ENCODE results near the gene EPHA6. TPM values are rescaled to one million over a fixed set of nuclear protein-coding genes. Genes with fewer than 3 reads are reported as not detected.

EPHA6 gene
- total RNA-seq, 1 experiment from 2014 or later, result 3.6 TPM

- Histone ChIP-seq H3K4me1 (ENCODE audit: insufficient read depth, low read length) (no peaks in the 10 kb centered on the region), H2AFZ (ENCODE audit: low read length) (no peak overlapping the region), H3K79me2 (ENCODE audit: low read length) (no peaks in the 10 kb centered on the region), H3K27ac (ENCODE audit: low read length) (no peak overlapping the region), H3K4me2 (ENCODE audit: low read length) (no peak overlapping the region), H3K9me3 (ENCODE audit: low read length) (no peaks in the 10 kb centered on the region), H3K36me3 (ENCODE audit: low read depth, low read length) (no peaks in the 10 kb centered on the region), H3F3A (ENCODE audit: low read length, unreplicated experiment) (no peaks in the 10 kb centered on the region), H4K20me1 (ENCODE audit: low read length) (no peaks in the 10 kb centered on the region), H3K4me3 (ENCODE audit: low read length) (no peak overlapping the region), H3K9me2 (replicated peaks; ENCODE audit: low read length) (no peaks in the 10 kb centered on the region), H3K9ac (ENCODE audit: low read length) (no peak overlapping the region), H3K27me3 (ENCODE audit: low read length) (no peaks in the 10 kb centered on the region)
- DNase-seq (no peak), ATAC-seq (no peak)
- ChIA-PET POLR2A (ENCODE audit: unreplicated experiment) (no interaction called here), CTCF (no interaction called here)
- intact Hi-C loops (cut with micrococcal nuclease), result no loop called here
- TF ChIP-seq CTCF (conservative IDR thresholded peaks at IDR 0.05; ENCODE audit: low read depth, low read length) (no peak), EZH2phosphoT487 (IDR thresholded peaks at IDR 0.05; ENCODE audit: borderline replicate concordance, low read length) (no peak), EZH2 (IDR thresholded peaks at IDR 0.05; ENCODE audit: low read length, unreplicated experiment) (no peak)
- BruUV-seq (replicated peaks), result no TSS peak
These were observed 491.8 kb downstream of the EPHA6 start for GRCh38 chr3:97306226-97306625.

GRCh38 chr3:97338375-97338774 lies 524.0 kb downstream of the EPHA6 start:
- H4K20me1 ChIP-seq (ENCODE audit: low read length), result no peaks in the 10 kb centered on the region
- no peak overlapping the region for H3K9ac ChIP-seq (ENCODE audit: low read length)
- H3K27ac ChIP-seq (ENCODE audit: low read length), result no peak overlapping the region
- DNase-seq (no peak), ATAC-seq (peak; percentile 58)
- BruUV-seq (replicated peaks), result no TSS peak
- H3K27me3 ChIP-seq (ENCODE audit: low read length), result no peaks in the 10 kb centered on the region
- no peak overlapping the region for H3K4me3 ChIP-seq (ENCODE audit: low read length)
- no peaks in the 10 kb centered on the region for H3F3A ChIP-seq (ENCODE audit: low read length, unreplicated experiment)
- H3K9me2 ChIP-seq (replicated peaks; ENCODE audit: low read length), result no peaks in the 10 kb centered on the region
- H3K4me1 ChIP-seq (ENCODE audit: insufficient read depth, low read length), result no peaks in the 10 kb centered on the region
- H3K4me2 ChIP-seq (ENCODE audit: low read length), result no peak overlapping the region
- no peaks in the 10 kb centered on the region for H3K36me3 ChIP-seq (ENCODE audit: low read depth, low read length)
- no peaks in the 10 kb centered on the region for H3K9me3 ChIP-seq (ENCODE audit: low read length)
- H3K79me2 ChIP-seq (ENCODE audit: low read length), result no peaks in the 10 kb centered on the region
- no peak overlapping the region for H2AFZ ChIP-seq (ENCODE audit: low read length)
- intact Hi-C loops (cut with micrococcal nuclease), result no loop called here
- TF ChIP-seq EZH2 (IDR thresholded peaks at IDR 0.05; ENCODE audit: low read length, unreplicated experiment) (no peak), EZH2phosphoT487 (IDR thresholded peaks at IDR 0.05; ENCODE audit: borderline replicate concordance, low read length) (no peak), CTCF (conservative IDR thresholded peaks at IDR 0.05; ENCODE audit: low read depth, low read length) (no peak)
- CTCF ChIA-PET, result no interaction called here
- POLR2A ChIA-PET (ENCODE audit: unreplicated experiment), result no interaction called here

GRCh38 chr3:97340940-97341339 lies 526.5 kb downstream of the EPHA6 start:
- ChIA-PET POLR2A (ENCODE audit: unreplicated experiment) (no interaction called here), CTCF (no interaction called here)
- Histone ChIP-seq H3K9ac (ENCODE audit: low read length) (no peak overlapping the region), H3K4me3 (ENCODE audit: low read length) (no peak overlapping the region), H3F3A (ENCODE audit: low read length, unreplicated experiment) (no peaks in the 10 kb centered on the region), H3K4me1 (ENCODE audit: insufficient read depth, low read length) (no peaks in the 10 kb centered on the region), H3K79me2 (ENCODE audit: low read length) (no peaks in the 10 kb centered on the region), H3K27me3 (ENCODE audit: low read length) (no peaks in the 10 kb centered on the region), H3K9me2 (replicated peaks; ENCODE audit: low read length) (no peaks in the 10 kb centered on the region), H3K9me3 (ENCODE audit: low read length) (peaks cover 3% of the 10 kb centered on the region; the same call in 1 of the 2 replicates), H3K36me3 (ENCODE audit: low read depth, low read length) (no peaks in the 10 kb centered on the region), H3K4me2 (ENCODE audit: low read length) (no peak overlapping the region), H3K27ac (ENCODE audit: low read length) (no peak overlapping the region), H2AFZ (ENCODE audit: low read length) (no peak overlapping the region), H4K20me1 (ENCODE audit: low read length) (no peaks in the 10 kb centered on the region)
- BruUV-seq (replicated peaks), result no TSS peak
- ATAC-seq, result no peak
- intact Hi-C loops (cut with micrococcal nuclease), result no loop called here
- DNase-seq, result no peak
- TF ChIP-seq EZH2phosphoT487 (IDR thresholded peaks at IDR 0.05; ENCODE audit: borderline replicate concordance, low read length) (no peak), CTCF (conservative IDR thresholded peaks at IDR 0.05; ENCODE audit: low read depth, low read length) (no peak), EZH2 (IDR thresholded peaks at IDR 0.05; ENCODE audit: low read length, unreplicated experiment) (no peak)
